Cardiac septum (tissue), 1 donor: Measurements from ENCODE around the gene CD33. TPM values are rescaled to one million over a fixed set of nuclear protein-coding genes. Genes with fewer than 3 reads are reported as not detected.

Experiments
- DNase-seq: peaks from one replicate; pipeline ENCODE4 v3.0.0-alpha.2; 2020; ENCODE audit warnings: low spot score
- intact Hi-C: fragments of 100-400 bp; cut with DNase I; formaldehyde crosslinking; loops from one replicate; pipeline ENCODE4 v1.14.0; 2022
- microRNA-seq: library from miRNA; unstranded; fragments of <30 nt; microRNA quantifications from one replicate; pipeline ENCODE4 v1.2.0, GENCODE V29; 2020
- total RNA-seq: library from RNA; stranded (reverse); fragmentation: NEBNext Ultra II Directional; extraction: Animal tissue kit (Norgen Biotek cat#: 25700); gene quantifications from one replicate; pipeline ENCODE4 v1.2.1, GENCODE V29; 2021
- donor health status: DM: no; HTN: no; CAD: no.

The CD33 gene
- total RNA-seq, 1 donor from 2014 or later, result 1.4 TPM

DNA sequence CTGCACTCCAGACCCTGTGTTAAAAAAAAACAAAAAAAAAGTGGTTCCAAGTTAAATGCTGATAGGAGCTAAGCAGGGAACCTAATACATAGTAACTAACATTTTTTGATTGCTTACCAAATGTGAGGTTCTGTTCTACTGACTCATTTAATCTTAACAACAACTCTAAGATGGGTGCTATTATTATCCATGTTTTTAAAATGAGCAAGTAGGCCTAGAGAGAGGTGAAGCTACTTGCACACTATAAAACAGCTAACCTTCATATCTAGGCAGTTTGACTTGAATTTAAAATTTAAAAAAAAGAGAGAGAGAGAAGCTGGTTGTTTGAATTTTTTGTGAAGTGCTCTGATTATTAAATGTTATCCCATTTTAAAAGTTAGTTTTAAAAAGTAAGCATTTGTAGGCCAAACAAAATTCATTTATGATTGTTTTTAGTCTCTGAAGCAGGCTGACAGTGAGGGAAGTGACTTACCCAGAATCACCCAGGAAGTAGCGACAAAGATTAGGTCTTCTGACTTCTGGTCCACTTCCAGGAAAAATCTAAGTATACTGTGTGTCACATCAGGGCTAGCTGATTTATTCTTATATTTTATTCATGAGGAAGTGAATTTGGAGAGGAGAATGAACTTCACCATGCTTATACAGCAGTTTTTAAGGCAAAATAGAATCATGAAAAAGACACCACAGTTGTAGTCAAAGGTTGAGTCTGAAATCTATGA is 28.4 kb downstream of the CD33 start:
- intact Hi-C loops, result no loop called here
- no peak for DNase-seq

DNA sequence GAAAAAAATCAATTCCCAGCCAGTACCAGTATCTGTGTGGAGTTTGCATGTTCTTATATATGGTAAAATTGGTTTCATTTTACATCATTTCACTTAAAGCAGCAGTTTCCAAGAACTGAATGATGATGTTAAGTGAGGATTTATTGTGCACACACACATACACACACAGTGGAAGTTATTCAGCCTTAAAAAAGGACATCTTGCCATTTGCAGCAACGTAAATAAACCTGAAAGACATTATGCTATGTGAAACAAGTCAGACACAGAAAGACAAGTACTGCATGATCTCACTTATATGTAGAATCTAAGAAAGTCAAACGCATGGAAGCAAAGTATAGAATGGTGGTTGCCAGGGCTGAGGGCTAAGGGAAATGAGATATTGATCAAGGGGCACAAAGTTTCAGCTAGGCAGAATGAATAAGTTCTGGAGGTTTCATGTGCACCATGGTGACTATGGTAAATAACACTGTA is 31.3 kb downstream of the CD33 start:
- no peak for DNase-seq
- intact Hi-C loops, result no loop called here

DNA sequence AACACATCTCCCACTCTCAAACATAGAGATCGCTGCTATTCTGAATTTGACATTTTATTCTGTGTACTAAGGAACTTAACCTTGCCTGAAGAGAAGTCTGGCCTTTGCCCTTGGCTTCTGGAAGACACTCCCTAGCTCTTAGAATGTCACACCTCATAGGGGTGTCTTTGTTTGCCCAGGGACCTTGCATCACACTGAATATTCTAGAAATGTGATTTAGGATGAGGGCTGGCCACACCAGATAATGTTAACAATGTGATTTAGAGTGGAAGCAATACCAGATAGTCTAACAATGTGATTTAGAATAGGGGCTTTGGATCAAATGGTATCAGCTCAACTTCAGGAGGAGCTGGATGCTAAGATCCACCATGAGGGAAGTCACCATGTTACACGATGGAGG is 32.6 kb downstream of the CD33 start:
- DNase-seq, result no peak
- intact Hi-C loops, result no loop called here

DNA sequence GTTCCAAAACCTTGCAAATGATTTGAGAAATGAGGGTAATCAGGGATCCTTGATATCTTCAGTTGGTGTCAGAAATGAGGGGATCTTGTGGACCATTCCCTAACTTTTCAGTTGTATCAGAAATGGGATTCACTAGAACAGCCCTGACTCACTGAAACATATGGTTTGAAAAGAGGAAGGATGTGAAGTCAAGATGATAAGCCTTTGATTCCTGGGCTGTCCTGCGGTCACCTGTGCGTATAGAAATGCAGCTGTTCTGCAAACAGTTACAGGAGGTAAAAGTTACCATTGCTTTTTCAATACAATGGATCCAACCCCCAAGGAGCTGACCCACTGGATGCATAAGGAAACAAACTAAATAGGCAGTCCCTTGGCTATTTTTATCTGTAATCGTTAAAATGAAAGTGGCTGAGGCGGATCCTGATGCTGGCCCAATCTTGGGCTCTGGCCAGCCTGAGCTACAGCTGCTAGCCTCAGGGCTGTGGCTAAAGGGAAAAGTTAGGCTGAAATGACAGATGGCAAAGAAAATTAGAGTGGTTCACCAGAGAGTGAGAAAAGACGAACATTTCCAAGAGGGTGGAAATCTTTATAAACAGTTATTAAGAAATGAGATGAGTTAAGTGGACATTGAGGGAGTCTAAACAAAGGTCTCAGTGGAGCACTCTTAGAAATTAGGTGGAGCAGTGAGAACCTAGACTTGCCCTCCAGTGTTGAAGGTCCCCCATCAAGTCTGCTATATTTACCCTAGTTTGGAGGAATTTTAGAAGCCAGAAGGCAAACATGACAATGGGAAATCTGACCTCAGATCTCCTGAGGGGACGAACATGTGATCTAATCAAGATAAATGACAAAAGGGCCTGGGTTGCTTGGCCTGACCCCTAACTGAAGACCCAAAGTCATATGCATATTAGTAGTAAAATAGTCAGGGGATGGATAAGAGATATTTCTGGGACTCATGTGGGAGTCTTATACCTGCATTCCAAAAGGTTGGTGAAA is 33.6 kb downstream of the CD33 start:
- intact Hi-C loops, result no loop called here
- no peak for DNase-seq

DNA sequence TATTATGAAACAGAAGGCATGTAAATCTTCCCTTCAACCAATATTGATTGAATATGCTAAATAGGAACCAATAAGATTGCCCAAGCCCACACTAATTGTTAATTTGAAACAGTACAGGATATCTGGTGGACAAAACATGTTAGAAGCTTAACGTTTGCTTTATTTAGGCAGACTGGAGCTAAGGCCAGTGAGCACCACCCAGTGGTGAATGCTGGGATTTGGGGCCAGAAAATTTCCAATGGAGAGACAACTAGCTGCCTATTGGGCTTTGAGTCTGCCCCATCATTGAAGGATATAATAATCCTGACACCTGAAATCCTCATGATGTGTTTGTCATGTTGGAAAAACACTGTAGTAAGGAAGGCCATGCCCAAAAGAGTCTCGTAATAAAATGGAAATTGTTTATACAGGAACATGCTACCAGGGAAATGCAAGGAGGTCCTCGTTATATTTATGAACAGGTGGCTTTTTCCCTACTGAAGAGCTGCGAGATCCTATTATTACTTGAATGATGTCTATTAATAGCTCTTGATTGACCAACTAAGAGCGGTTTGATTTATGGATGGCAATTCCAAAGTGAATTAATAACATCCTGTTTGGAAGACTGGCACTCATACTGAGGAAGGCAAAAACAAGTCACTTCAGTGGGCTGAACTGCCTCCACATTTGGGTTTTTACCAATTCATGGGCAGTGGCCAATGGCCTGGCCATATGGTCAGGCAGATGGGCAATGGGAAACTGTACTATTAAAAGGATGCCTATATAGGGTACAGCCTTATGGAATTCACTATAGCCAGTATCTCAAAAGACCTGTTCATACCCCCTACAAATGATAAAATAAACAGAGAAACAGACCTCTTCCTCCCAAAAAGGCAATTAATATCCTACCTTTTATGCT is 34.7 kb downstream of the CD33 start:
- DNase-seq, result no peak

DNA sequence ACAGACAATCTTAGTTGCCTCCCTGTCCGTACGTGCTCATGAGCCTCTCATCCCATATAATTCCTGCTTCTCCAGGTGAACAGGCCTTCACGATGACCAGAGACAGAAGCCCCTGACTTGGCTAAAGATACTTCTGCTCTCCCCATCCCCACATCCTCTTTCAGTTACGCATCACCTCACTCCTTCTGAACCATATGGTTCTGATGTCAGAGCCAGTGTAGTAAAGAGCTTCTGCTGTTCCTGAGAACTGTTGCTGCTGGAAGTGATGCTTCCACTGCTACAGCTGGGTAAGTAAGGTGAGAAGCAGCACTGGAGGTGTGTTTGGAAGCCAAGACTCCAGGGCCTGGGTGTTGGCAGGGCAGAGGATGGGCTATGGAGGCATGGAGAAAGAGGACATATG is 38.9 kb downstream of the CD33 start:
- DNase-seq, result no peak
- intact Hi-C loops, result no loop called here

More for the DNA sequence above, 34.7 kb downstream of the CD33 start:
- intact Hi-C loops, result no loop called here

DNA sequence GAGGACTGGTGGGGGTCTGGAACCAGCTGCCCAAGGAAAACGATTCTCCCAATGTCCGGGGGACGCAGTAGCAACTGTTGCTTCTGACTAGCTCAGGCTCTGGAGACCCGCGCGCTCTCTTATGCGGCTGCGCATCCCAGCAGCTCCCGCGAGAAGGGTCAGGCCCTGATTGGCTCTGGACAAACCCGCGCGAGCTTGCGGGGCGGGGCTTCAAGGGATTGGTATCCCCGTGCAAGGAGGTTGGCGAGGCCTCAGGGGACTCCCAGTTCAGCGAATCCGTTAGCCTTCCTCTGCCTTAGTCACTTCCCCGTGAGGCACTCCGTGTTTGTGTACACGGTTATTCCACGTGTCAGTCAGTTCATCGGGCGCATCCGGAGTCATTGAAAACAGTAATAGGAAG is 46.2 kb downstream of the CD33 start:
- no peak for DNase-seq
- intact Hi-C loops, result no loop called here

DNA sequence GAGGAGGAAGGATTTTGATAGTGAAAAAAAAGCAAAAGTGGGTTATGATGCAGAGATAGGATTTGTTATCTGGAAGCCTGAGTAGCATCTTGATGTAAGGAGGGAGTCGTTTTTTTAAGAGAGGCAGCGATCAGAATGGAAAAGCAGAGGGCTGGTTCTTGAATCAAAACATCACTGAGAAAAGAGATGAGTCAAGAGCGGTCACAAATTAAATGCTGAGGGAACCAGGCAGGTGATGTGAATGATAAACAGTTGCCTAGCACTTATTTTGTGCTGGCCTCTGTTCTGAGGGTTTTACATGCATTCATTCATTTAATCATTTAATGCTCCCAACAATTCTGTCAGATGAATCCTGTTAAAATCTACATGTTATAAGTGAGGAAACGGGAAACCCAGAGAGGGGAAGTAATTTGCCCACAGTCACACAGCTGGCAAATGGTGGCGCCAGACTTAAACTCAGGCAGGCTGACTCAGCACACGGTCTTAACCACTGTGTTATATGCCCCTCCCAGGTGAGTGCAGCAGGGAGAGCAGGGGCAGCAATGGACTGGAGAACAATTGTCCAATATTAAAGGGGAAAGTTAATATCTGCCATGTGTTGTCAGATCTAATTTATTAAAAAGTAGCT is 47.4 kb downstream of the CD33 start:
- no peak for DNase-seq
- intact Hi-C loops, result no loop called here

DNA sequence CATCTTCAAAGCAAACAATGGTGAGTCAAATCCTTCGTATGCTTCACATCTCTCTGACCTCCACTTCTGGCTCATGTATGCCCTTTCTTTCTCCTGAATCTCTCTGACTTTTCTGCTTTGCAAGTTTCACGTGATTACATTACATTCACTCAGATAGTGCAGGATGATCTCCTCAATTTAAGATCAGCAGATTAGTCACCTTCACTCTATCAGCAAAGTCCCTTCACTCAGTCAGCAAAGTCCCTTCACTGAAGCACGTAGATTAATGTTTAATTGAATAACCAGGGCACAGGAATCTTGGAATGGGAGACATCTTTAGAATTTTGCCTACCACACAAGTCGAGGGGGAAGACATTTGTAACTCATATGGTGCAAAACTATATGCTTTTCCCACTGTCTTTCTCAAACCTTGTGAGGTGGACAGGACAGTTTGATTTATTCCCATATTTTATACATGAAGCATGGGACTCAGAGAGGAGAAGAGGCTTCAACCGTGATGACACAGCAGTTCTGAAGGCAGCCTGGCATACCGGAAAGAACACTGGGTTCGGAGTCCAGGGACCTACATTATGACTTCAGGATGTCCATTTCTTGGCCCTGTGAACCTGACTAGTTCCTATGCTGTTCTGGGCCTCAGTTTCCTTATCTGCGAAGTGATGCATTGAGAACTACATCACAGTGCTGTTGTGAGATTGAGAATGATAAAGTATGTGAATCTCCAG is 49.3 kb downstream of the CD33 start:
- DNase-seq, result no peak
- intact Hi-C loops, result no loop called here

DNA sequence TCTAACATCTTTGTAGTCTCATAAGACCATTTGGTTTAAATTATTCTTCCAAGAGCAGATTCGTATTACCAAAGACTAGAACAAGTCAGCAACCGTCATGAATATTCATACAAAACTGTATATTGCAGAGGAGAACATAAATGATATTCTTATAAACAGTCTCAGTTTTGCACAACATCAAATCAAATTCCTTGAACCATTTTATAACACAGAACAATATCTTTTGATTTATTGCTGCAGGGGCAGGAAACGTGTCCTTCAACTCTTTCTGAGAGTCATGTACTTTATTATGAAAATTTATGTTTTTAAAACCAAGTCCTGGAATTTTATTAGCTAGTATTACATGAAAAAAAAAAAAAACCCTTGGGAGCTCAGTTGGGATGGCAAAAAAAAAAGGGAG is 52.2 kb downstream of the CD33 start:
- intact Hi-C loops, result no loop called here
- DNase-seq, result no peak

DNA sequence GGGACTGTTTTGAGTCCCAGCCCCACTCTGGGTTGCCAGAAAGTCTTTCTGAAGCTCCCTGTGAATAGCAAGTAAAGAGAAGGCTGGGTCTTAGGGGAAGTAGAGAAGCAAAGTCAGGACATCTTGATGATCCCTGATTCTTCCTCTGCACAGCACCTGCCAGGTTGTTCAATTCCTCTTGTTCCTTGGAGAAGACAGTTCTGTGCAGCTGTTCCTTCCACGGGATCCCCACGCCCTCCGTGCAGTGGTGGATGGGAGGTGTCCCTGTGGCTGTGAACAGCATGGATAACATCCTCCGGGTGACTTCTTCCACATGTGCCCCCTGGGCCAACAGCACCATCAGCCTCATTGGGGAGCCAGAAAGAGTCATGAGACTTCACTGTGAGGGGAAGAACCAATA is 57.5 kb downstream of the CD33 start:
- intact Hi-C loops, result no loop called here
- DNase-seq, result no peak

DNA sequence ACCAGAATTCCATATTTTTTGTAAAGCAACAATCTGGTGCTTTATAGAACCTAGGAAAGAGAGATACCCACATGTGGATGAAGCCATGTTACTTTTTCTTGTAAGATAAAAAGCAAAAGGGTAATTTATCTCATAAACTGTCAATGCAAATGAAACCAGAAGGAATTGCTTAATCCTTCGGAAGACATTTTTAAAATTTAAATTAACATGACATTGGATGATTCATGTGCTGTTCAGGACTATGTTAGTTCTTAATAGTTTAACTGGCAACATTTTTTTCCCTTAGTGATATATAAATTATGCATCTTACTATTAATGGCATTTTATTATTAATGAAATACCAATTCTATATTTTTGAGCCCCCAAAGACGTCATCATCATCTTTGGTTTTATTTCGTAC is 60.8 kb downstream of the CD33 start:
- no peak for DNase-seq
- intact Hi-C loops, result no loop called here

Small RNA genes lying within 50 kb of the gene (microRNA-seq; reads per million reads assigned to microRNA genes)
- gene MIR8074, result not detected

Other genes with a start within 250 kb of the CD33 start
- gene KLK7, start 241.2 kb upstream of the CD33 start, total RNA-seq, result not detected
- gene KLK8, start 223.5 kb upstream of the CD33 start, total RNA-seq, result not detected
- gene KLK10, start 205.4 kb upstream of the CD33 start, total RNA-seq, result not detected
- not detected for gene KLK11, start 198.5 kb upstream of the CD33 start, total RNA-seq
- gene KLK12, start 190.1 kb upstream of the CD33 start, total RNA-seq, result not detected
- not detected for gene KLK13, start 160.0 kb upstream of the CD33 start, total RNA-seq
- gene KLK14, start 142.2 kb upstream of the CD33 start, total RNA-seq, result 0.32 TPM
- 4.2 TPM for gene CTU1, start 116.7 kb upstream of the CD33 start, total RNA-seq
- 1.4 TPM for gene SIGLEC9, start 100.2 kb upstream of the CD33 start, total RNA-seq
- gene SIGLEC7, start 82.8 kb upstream of the CD33 start, total RNA-seq, result 0.70 TPM
- gene SIGLECL1, start 26.0 kb downstream of the CD33 start, total RNA-seq, result not detected
- not detected for gene IGLON5, start 86.6 kb downstream of the CD33 start, total RNA-seq
- gene VSIG10L, start 117.1 kb downstream of the CD33 start, total RNA-seq, result 0.86 TPM
- gene ETFB, start 141.3 kb downstream of the CD33 start, total RNA-seq, result 180 TPM
- gene CLDND2, start 143.9 kb downstream of the CD33 start, total RNA-seq, result 1.0 TPM
- gene NKG7, start 147.6 kb downstream of the CD33 start, total RNA-seq, result 3.6 TPM
- gene LIM2, start 162.9 kb downstream of the CD33 start, total RNA-seq, result not detected
- gene C19orf84, start 165.5 kb downstream of the CD33 start, total RNA-seq, result not detected
- 0.30 TPM for gene SIGLEC10, start 192.6 kb downstream of the CD33 start, total RNA-seq
- not detected for gene SIGLEC8, start 233.4 kb downstream of the CD33 start, total RNA-seq